OCI-LY3 (cell line): ENCODE measurements around the gene PARN.

Source experiments
- H2AFZ ChIP-seq: fragments of 200-600, 300-600 bp; shearing (Covaris generic); 2 replicates; pipeline ENCODE4 v1.6.0; 2014; ENCODE audit warnings: antibody characterized with exemption, low read depth, low read length
- H3K27ac ChIP-seq: fragments of 200-600, 300-600 bp; sonication (generic); 2 replicates; pipeline ENCODE4 v1.5.1; 2014; ENCODE audit warnings: mild to moderate bottlenecking, low read length, moderate library complexity, mixed read lengths
- H3K27me3 ChIP-seq: fragments of 200-600, 300-600 bp; sonication (generic); 2 replicates; pipeline ENCODE4 v1.6.1; 2014; ENCODE audit warnings: low read depth, low read length, mixed read lengths
- H3K36me3 ChIP-seq: fragments of 200-600, 300-600 bp; sonication (generic); replicated peaks from 2 replicates; pipeline ENCODE3; 2014; ENCODE audit warnings: low read depth, low read length, mixed read lengths
- H3K4me1 ChIP-seq: fragments of 300-600, 200-600 bp; sonication (generic); 2 replicates; pipeline ENCODE4 v1.6.1; 2014; ENCODE audit warnings: low read length, mixed read lengths
- H3K4me2 ChIP-seq: fragments of 200-600, 300-600 bp; sonication (generic); 2 replicates; pipeline ENCODE4 v1.6.1; 2014; ENCODE audit warnings: low read length, mixed read lengths
- H3K4me3 ChIP-seq: fragments of 300-600, 200-600 bp; sonication (generic); 2 replicates; pipeline ENCODE4 v1.5.1; 2014; ENCODE audit warnings: antibody characterized with exemption, mild to moderate bottlenecking, low read length, moderate library complexity
- H3K79me2 ChIP-seq: fragments of 300-600, 200-600 bp; shearing (Covaris generic); 2 replicates; pipeline ENCODE4 v1.6.1; 2014; ENCODE audit warnings: mild to moderate bottlenecking, low read length, mixed read lengths
- H3K9ac ChIP-seq: fragments of 300-600, 200-600 bp; shearing (Covaris generic); 2 replicates; pipeline ENCODE4 v1.6.0; 2014; ENCODE audit warnings: mild to moderate bottlenecking, low read length, moderate library complexity
- H3K9me3 ChIP-seq: fragments of 200-600, 300-600 bp; shearing (Covaris generic); 2 replicates; pipeline ENCODE4 v1.6.1; 2014; ENCODE audit warnings: low read length, mixed read lengths; ENCODE audit not compliant: insufficient read depth
- H4K20me1 ChIP-seq: fragments of 200-600, 300-600 bp; sonication (generic); 2 replicates; pipeline ENCODE4 v1.6.1; 2016; ENCODE audit warnings: low read length, mixed read lengths; ENCODE audit not compliant: insufficient read depth
- CTCF ChIP-seq: fragments of 200-600, 300-600 bp; sonication (generic); IDR thresholded peaks from 2 replicates; pipeline ENCODE4 v1.5.1; 2014; ENCODE audit warnings: antibody characterized with exemption, low read length, low read depth
- EZH2phosphoT487 ChIP-seq: fragments of 200-600 bp; shearing (Covaris generic); IDR thresholded peaks from 2 replicates; pipeline ENCODE4 v1.6.1; 2018; ENCODE audit warnings: antibody characterized with exemption, mixed run types, low read depth

The PARN gene

GRCh38 chr16:14490235-14490634 is 139.8 kb downstream of the PARN start:
- H3K79me2 ChIP-seq = no peaks in the 10 kb centered on the region
- H3K9ac ChIP-seq = no peak overlapping the region
- TF ChIP-seq EZH2phosphoT487 = no peak
- no peaks in the 10 kb centered on the region for H4K20me1 ChIP-seq
- no peak overlapping the region for H3K4me2 ChIP-seq
- H3K9me3 ChIP-seq = no peaks in the 10 kb centered on the region
- H3K4me3 ChIP-seq = no peak overlapping the region
- H3K4me1 ChIP-seq = peaks cover 6% of the 10 kb centered on the region
- H3K36me3 ChIP-seq = no peaks in the 10 kb centered on the region
- no peak overlapping the region for H3K27ac ChIP-seq
- no peaks in the 10 kb centered on the region for H3K27me3 ChIP-seq
- no peak overlapping the region for H2AFZ ChIP-seq

DNA sequence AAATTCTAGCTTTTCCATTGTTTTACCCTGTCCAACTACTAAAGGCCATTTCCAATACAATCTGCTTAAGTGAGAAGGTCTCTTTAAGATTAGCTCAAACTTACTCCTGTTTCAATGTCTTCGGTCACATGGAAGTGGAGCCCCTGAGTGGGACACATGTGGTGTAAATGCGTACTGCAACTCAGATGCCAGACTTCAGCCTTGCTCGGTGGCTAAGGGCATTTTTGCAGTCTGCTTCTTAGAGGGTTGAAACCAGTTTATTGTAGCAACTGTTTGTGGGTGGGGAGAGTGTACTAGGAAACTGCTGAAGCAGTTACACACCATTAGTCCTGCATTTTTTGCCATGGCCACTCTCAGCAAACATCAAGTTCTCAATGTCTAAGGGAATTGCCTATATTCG is 140.6 kb downstream of the PARN start:
- H3K4me1 ChIP-seq = peaks cover 6% of the 10 kb centered on the region
- no peak overlapping the region for H3K4me3 ChIP-seq
- H3K9me3 ChIP-seq = no peaks in the 10 kb centered on the region
- H3K27ac ChIP-seq = no peak overlapping the region
- H3K79me2 ChIP-seq = no peaks in the 10 kb centered on the region
- TF ChIP-seq EZH2phosphoT487 (no peak), CTCF (no peak)
- H3K27me3 ChIP-seq = no peaks in the 10 kb centered on the region
- H2AFZ ChIP-seq = no peak overlapping the region
- no peak overlapping the region for H3K9ac ChIP-seq
- no peaks in the 10 kb centered on the region for H4K20me1 ChIP-seq
- no peak overlapping the region for H3K4me2 ChIP-seq
- no peaks in the 10 kb centered on the region for H3K36me3 ChIP-seq

DNA sequence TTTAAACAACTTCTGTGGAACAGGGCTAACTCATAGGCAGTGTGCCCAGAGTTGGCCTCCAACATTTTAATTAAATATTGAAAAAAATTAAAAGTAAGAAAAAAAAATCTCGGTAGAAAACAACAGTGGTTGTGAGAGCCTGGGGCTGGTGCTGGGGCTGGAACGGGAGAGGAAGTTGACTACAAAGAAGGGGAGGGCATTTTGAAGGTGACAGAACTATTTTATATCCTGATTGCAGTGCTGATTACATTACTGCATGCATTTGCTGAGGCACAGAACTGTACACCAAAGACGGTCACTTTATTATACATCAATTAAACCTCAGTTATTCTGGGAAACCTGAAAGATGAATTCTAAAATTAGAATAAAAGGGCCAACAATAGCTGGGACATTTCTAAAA is 142.5 kb downstream of the PARN start:
- Histone ChIP-seq H3K4me3 (no peak overlapping the region), H3K4me1 (peaks cover 3% of the 10 kb centered on the region), H3K79me2 (no peaks in the 10 kb centered on the region), H3K27me3 (no peaks in the 10 kb centered on the region), H3K36me3 (peaks cover 3% of the 10 kb centered on the region), H3K27ac (no peak overlapping the region), H3K4me2 (no peak overlapping the region), H4K20me1 (no peaks in the 10 kb centered on the region), H3K9ac (no peak overlapping the region), H3K9me3 (no peaks in the 10 kb centered on the region), H2AFZ (no peak overlapping the region)
- TF ChIP-seq CTCF (no peak), EZH2phosphoT487 (no peak)

- Histone ChIP-seq H3K36me3 (peaks cover 3% of the 10 kb centered on the region), H3K27ac (no peak overlapping the region), H2AFZ (no peak overlapping the region), H3K9ac (no peak overlapping the region), H3K4me1 (no peaks in the 10 kb centered on the region), H3K79me2 (no peaks in the 10 kb centered on the region), H4K20me1 (no peaks in the 10 kb centered on the region), H3K4me3 (no peak overlapping the region), H3K9me3 (no peaks in the 10 kb centered on the region), H3K4me2 (no peak overlapping the region), H3K27me3 (no peaks in the 10 kb centered on the region)
- TF ChIP-seq EZH2phosphoT487 (no peak), CTCF (no peak)
Measured at GRCh38 chr16:14486520-14487303, 143.3 kb downstream of the PARN start.
